ENCODE data around the gene MAFB.

- TF ChIP-seq SPI1 (IDR thresholded peaks at IDR 0.05; ENCODE audit: low read depth, low read length) (no peak), POLR2A (IDR thresholded peaks at IDR 0.05; ENCODE audit: low read depth, low read length) (no peak)
These were observed 40.0 kb upstream of the MAFB start for GRCh38 chr20:40728996-40729395.

Measured in GM12891 (cell line).